HG03575 (cell line): Measurements from ENCODE around the gene RNASE11.

Experiments
- ATAC-seq: cut with Tn5 transposase; IDR thresholded peaks from one replicate; pipeline ENCODE4 v1.9.1; 2021; ENCODE audit not compliant: unreplicated experiment, insufficient number of reproducible peaks, low FRiP score; ENCODE audit errors: extremely low read depth

RNASE11 gene

GRCh38 chr14:20617138-20618003 is 29.6 kb upstream of the RNASE11 start:
- no peak for ATAC-seq

GRCh38 chr14:20615996-20616395 is 28.2 kb upstream of the RNASE11 start:
- ATAC-seq: no peak

- ATAC-seq: no peak
These were observed 26.4 kb upstream of the RNASE11 start for GRCh38 chr14:20614038-20614840.

- ATAC-seq: peak; percentile 40
These were observed 25.6 kb upstream of the RNASE11 start for GRCh38 chr14:20613094-20614037.

DNA sequence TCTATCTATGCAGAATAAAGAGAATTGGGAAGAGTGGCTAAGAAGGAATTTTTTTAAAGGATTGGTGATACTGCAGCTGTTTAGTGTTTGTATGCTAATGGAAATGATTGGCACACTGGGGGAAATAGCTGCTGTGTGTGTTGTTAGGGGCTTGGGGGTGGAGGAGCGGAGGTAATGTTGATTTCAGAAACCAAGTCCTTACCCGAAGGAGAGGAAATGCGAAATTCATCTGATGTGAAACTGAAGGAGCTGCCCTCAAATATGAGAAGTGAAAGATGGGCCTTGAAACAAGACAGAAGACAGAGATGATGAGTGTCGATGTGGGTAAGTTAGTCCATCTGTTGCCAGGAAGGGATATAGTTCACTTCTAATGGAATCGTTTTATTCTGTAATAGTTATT is 24.6 kb upstream of the RNASE11 start:
- no peak for ATAC-seq

DNA sequence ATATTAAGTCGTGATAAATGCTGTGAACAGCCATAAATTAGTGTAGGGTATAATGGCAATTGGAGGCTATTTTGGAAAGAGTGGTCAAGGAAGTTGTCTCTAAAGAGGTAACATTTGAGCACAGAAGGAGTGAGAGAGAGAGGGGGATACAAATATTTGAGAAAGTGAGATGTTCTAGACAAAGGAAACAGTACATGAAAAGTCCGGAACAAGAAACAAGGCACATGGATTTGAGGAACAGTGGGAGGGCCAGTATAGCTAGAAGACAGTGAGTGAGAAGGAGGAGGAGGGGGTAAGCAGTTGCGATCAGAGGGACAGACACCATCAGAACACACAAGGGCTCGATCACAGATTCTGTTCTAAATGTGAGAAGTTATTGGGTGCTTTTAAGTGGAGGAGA is 23.5 kb upstream of the RNASE11 start:
- ATAC-seq: no peak

DNA sequence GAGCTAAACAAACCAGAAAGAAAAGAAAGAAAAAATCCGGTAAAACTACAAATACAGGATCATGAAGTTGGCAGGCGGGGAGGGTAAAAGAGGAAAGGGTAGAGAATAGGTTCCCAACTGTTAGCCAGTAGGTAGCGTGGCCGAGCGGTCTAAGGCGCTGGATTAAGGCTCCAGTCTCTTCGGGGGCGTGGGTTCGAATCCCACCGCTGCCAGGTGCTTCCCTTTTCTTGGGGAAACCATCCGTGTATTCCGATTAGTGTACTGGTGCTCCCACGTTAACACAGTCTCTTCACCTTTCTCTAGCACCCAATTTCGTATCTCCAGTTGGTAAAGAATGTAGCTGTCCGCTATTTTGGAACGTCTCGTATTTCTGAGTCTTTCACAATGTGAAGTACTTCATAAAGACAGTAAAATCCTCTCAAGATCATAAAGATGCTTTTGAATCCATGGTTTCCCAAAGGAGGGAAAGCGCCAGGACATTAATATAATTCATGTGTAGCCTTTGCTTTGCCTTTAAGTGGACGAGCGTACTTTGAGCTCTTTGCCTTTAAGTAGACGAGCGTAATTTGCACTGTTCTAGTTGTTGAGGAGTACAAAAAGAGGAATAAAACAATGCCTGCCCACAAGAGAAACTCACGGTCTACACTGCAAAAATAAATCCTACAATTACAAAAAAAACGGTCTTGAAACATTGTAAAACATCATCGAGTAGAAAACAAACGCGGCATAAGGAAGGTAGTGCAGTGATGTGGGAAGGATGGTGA is 22.4 kb upstream of the RNASE11 start:
- no peak for ATAC-seq

DNA sequence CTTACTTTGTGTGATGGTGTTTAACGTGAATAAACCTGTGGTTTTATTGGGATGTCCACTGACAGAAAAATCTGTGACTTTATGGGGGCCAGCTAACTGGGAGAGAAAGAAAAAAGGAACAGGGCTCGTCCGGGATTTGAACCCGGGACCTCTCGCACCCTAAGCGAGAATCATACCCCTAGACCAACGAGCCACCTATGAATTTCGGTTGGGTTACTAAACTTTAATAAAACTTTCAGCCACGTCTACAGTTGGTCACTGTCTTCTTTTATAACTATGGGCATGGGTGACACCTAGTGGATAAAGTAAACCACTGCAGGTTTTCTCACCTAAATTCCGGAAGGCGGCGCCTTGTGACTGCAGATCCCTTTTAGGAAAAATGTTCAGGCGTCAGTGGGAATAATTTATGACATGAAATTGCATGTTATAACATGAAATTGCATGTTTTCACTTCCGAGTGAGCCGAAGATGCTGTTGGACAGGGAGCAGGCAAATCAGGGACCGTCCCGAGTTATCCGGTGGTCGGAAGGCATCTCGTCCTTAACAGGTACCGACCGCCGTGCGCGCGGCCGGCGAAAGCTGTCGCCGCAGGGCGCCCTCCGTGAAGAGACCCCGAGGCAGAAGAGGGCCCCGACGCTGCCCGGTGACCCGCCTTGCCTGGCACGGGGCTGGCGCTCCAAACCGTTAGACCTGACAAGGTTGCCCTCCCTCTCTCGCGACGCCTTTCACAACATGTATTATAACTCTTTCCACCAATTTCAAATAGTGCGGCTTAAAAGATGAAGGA is 21.6 kb upstream of the RNASE11 start:
- ATAC-seq: no peak

- ATAC-seq: no peak
These were observed 20.7 kb upstream of the RNASE11 start for GRCh38 chr14:20608383-20609110.

DNA sequence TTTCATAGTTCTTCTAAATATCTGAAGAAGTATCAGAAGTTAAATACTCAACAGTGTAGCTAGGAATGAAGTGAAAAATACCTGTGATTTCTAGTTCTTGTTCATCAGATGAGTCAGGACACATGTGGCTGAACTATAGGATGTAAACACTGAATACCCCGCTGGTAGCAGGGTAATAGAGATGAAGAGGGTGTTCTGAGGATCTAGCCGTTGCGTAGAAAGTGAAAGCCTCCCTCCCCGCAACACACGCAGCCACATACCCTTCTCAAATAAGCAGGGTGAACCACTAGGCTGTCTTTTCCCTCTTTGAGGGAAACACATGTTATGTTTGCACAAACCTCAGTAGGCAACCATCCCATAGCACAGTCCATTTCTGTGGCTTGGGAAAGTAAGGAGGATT is 19.8 kb upstream of the RNASE11 start:
- ATAC-seq: no peak

- no peak for ATAC-seq
These were observed 19.1 kb upstream of the RNASE11 start for GRCh38 chr14:20606902-20607242.

DNA sequence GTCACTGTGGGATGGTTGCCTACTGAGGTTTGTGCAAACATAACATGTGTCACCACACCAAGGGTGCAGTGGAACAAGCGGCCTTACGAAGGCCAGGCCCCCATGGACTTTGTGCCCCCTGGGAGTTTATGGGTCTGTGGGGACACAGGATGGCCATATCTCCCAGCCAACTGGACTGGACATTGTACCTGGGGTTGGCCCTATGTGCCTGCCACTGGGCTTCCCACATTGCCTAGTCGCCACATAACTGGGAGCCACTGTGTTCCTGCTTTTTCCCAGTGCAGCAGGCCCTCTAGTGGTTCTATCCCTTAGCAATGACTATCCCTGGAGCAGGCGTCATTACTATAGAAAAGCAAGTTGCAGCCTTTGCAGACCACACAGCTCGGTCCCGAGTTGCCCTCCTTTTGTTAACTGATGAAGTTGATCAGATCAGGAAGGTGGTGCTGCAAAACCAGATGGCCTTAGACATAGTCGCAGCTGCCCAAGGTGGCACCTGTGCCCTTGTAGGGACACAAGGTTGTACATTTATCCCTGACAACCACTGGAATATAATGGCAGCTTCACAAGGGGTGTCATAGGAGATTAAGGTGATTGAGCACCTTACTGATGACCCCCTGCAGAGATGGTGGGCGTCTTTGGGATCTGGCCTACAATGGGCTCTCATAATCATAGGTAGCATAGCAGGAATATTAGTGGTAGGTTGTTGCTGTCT is 18.5 kb upstream of the RNASE11 start:
- ATAC-seq: no peak

GRCh38 chr14:20603813-20604690 is 16.3 kb upstream of the RNASE11 start:
- no peak for ATAC-seq

GRCh38 chr14:20602583-20602982 is 14.8 kb upstream of the RNASE11 start:
- ATAC-seq: no peak

GRCh38 chr14:20601522-20601921 is 13.7 kb upstream of the RNASE11 start:
- no peak for ATAC-seq

DNA sequence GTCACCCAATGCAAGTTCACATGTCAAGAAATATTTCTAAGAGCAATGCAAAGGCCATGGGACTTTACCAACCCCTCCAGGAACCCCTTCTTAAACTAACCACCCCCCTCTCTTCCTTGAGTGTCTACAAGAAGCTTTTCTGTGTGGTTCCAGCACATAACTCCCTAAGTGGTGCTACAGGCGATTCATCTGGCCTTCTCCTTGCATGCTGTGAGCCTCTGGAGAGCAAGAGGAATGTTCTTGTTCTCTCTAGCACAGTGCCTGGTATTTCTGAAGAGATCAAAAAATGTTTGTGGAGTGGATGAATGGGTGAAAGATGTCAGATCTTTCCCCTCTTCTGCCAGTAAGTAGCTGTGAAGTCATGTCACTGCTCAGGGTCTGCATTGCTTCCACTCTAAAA is 9.3 kb upstream of the RNASE11 start:
- ATAC-seq: no peak
